ENCODE data around the gene HOXA7.
A peak's percentile ranks its signal among the peaks of the same experiment; 100 is the strongest.

The HOXA7 gene

DNA sequence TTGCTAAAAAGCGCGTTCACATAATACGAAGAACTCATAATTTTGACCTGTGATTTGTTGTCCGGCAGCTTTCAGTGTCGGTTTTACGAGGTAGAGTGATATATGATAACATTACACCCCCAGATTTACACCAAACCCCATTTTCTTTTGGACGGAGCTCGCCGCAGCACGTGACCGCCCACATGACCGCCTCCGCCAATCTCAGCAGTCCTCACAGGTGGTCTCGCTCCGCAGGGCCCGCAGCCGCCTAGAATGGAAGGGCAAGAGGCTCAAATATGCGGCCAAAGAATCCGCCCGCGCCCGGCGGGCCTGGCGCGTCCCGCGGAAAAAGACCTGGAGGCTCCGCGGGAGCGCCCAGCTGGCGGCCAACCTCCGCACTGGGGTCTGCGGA is at the start of gene HOXA7:
Gene HOXA7 (minus strand): TSS at position 168 of the 391 bp plus-strand sequence. CDS start 130 bp downstream, at position 38.
- DNase-seq (ENCODE audit: low spot score), result no peak

DNA sequence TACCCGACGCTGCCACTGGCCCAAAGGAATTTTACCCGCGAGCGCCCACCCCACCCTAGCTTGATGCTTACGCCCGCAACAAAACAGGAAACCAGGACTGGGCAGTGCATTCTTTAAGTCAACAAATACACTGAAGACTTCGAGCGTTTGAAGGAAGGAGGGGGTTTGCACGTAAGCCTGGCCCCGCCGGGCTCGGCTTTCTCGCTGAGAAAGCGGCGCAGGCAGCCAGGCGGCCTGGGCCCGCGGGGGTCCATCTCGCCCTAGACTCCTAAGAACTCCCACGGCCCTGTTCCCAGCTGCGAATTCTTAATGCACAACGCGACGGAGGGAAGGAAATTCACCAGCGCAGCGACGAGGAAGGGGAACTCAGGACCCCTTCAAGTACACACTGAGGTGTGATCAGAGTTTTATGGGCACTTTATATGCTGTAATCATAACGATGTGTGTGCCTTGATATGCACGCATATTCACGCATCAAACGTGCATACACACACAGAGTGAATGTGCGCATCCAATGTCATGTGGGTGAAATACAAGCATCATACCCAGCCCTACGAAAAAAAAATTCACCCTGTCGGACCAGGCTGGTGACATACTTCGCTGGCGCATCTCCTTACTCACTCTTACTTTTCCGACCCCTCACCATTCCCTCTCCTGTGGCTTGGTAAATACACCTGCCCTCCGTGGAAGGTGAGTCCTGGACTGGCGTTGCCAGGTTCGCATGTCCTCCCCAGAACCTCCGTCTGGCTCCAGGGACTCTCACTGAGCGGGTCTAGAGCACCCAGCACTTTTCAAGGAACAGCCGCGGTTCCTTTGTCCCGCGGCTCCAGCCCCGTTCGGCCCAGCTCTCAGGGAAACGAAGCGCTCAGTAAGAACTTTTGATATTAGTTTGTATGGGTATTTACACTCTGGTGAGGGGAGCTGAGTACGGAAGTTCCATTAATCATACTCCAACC is 49.1 kb upstream of the HOXA7 start:
- DNase-seq (ENCODE audit: low spot score), result no peak

DNA sequence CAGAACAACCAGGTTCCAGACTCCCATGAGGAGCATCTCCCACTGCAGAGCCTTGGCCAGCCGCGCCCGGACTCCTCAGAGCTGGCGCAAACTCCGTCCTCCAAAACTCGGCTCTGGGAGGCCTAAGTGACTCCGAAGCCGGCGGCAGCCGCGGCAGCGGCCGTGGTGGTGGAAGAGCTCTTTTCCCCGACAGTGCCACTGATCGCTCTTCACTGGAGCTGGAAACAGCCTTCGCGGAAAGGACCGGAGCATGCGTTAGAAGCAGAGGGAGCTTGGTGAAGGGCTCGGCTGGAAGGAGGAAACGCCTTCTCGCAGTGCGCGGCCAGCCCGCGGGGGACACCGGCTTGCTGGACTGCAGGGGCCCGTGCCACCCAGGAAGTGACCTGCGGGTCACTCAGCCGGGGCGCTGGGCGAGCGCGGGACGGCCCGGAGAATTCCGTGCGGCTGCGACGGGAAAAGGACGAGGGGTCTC is 48.4 kb upstream of the HOXA7 start:
- no peak for DNase-seq (ENCODE audit: low spot score)

DNA sequence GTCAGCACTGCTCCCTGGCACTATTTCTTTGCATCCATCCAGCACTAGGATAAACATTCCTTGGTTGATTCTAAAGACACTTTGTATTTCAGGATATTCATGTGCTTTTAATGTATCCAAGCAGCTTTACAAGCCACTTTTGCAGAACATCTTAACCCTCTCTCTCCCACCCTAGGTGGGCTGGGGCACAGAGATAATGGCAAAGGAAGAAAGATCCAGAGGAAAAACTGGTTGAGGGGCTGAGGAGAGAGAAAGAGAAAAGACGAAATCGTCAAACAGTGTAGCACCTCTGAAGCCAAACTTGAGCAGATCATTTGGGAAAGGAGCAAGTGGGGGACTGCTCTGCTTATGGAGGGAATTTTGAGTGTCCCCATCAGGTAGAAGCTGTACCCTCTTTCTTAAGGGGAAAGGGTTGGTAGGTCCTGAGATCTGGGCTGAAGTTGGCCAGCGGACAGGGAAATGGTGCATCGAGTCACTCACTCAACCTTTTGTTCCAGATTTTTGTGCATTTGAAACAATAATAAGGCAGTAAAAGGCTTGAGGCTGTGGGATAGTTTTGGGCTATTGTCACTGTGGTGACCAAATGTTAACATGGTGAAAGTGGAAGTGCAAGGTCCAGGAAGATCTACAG is 47.6 kb upstream of the HOXA7 start:
- no peak for DNase-seq (ENCODE audit: low spot score)

DNA sequence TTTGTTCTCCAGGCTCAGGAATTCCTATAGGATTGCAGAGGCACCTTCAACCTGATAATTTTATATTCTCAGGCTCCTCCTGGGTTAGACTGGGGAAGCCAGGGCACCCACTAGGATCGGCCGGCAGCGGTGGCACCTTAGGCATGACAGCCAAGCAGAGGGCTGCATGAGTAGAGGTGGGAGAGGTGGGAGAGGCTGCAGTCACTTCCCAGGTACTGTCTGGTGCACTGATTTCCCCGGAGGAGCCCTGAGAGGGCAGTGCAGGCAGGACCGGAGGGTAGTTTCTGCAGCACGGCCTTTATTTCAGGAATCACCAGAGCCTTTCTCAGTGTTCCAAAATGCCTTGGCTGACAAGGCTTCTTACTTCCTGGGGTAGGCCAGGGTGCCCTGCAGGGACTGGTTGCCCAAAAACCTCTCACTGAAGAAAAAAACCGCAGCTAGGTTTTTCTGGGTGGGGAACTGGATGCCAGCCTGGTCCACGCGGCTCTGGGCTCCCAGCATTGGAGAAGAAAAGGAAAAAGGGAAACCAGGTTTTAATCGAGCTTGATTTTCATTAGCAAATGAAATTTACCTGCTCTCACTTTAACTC is 47.0 kb upstream of the HOXA7 start:
- DNase-seq (ENCODE audit: low spot score), result no peak

DNA sequence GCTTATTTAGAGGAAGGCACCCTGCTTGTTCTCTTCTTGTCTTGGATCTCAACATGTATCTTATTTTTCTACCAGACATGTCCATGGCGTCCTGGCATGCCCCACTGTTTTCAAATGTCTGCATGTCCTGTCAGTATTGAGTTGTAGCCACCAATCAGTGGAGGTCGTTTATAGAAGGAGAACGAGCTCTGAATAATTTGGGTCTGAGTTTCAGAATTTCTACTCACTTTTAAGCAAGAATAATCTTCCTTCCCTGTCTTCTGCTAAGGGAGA is 46.3 kb upstream of the HOXA7 start:
- no peak for DNase-seq (ENCODE audit: low spot score)

DNA sequence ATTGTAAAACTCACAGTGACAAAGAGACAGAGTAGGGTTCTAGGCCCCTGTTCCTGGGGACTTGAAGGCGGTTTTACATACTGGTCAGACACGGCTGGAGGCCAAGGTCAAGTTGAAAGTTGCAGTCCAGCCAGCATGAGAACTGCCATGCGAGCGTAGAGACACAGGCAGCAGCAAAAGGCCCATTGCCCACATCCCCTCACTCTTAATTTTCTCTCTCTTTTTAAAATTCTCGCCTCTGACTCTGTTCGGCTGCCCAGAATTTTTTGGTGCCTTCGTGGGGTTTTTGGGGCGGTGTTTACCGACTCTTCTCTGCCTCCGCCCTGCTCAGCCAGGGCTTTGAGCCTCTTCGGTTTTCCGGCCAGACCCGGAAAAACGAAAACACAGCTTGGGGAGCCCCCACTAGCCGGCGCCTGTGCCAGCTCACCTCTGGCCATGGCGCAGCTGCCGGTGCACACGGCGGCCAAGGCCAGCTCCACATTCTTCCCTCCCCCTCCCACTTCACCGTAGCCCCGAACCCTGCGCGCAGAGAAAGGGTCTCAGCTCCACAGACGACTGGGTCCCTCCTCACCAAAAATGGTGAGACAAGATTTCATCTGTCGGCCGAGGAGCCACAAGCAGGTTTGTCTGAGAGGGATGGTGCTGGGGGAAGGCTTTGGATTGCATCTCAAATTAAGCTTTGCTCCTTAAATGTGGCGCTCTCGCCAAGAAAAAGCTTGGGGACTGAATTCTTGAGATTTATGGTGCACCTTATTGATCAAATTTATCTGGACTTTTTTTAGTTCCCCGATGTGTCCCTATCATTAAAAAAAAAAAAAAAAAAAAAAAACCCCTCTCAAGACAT is 45.8 kb upstream of the HOXA7 start:
- no peak for DNase-seq (ENCODE audit: low spot score)

DNA sequence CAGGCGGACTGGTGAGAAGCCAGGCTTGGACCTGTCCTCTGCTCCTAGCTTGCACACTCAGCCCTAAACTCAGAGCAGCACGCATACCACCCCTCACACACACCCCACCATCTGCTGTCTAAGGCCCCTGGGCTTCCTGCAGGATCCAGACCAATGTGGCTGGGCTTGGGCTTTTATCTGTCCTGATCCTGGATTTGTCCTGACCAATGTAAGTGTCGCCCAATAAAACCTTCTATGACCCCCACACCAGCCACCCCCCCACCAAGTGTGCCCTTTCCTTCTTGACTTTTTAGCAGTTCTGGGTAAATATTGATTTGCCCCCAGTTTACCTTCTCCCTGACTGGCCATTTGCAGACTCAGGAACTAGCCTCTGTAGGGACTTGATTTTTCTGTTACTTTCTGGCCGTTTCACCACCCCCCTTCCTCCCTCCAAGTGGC is 45.1 kb upstream of the HOXA7 start:
- no peak for DNase-seq (ENCODE audit: low spot score)

DNA sequence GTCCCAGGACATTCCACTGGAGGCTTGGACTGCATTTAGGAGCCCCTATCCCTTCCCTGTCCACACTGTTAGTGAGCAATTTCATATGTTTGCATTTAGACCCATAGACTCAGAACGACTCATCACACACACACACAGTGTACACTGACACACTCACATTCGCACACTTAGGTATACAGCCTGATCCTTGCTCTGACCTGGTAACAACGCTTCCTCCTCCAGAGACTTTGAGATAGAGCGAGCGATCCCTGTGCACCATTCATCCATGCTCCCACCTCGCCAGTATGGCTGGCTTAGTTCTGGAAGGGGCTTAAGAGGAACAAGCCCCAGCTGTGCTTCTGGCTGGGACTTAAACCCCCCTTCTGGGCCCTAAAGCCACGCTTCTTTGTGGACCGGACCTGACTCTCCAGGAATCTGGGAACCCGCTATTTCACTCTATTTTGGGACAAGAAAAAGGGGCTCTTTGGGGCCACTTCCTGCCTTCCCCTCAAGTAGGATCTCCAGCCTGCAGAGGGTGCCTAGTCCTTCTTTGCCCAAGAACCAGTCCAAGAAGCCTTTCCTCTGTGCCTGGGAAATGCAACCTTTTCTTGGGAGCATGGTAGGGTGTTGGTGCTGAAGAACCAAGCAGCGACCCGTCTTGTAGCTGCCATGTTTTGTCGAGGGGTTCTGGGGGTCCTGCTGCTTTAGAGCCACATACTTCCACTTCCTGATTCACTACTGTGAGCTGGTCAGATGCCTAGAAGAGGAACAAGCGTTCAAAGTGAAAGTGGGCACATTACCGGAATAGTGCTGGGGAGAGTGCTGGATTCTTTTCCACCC is 44.5 kb upstream of the HOXA7 start:
- no peak for DNase-seq (ENCODE audit: low spot score)

DNA sequence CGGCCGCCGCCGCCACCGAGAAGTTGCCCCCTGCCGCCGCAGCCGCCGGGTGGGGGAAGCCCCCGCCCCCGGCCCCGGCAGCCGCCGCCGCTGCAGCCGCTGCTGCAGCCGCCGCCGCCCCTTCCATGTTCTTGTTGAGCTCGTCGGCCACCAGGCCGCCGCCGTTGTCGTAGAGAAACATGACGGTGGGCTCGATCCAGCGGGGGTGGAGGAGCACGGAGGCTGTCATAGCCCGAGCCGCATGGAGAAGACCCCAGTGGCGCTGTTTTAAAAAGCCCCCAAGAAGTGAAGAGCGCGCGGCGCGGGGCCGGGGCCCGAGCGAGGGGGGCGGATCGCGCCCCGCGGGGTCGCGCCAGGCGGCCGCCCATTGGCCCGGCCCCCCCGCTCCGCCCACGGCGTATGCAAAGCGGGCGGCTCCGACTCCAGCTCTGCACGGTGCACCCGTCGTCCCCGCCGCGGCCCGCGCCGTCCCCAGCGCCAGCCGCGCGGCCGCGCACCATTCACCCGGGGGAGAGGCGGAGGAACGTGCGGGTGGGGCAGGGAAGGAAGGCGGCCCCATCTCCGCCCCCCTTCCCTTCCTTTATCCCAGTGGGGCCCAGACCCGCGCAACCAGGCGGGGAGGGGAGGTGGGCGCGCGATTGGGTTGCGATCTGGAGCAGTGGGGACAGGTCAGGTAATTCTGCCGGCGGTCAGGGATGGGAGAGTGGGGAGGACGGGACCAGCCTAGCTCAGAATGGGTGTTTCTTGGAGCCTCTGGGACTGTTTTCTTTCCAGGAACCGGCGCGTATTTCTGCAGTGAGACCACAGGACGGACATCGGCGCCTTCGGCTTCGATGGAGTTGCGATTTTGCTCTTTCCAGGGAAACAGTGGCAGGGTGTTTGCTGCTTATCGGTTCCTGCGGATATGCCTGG is 43.6 kb upstream of the HOXA7 start, which contains the start of gene HOXA13:
Gene HOXA13 (minus strand): TSS at position 243 of the 912 bp plus-strand sequence. CDS start 14 bp downstream, at position 229.
- DNase-seq (ENCODE audit: low spot score), result no peak

DNA sequence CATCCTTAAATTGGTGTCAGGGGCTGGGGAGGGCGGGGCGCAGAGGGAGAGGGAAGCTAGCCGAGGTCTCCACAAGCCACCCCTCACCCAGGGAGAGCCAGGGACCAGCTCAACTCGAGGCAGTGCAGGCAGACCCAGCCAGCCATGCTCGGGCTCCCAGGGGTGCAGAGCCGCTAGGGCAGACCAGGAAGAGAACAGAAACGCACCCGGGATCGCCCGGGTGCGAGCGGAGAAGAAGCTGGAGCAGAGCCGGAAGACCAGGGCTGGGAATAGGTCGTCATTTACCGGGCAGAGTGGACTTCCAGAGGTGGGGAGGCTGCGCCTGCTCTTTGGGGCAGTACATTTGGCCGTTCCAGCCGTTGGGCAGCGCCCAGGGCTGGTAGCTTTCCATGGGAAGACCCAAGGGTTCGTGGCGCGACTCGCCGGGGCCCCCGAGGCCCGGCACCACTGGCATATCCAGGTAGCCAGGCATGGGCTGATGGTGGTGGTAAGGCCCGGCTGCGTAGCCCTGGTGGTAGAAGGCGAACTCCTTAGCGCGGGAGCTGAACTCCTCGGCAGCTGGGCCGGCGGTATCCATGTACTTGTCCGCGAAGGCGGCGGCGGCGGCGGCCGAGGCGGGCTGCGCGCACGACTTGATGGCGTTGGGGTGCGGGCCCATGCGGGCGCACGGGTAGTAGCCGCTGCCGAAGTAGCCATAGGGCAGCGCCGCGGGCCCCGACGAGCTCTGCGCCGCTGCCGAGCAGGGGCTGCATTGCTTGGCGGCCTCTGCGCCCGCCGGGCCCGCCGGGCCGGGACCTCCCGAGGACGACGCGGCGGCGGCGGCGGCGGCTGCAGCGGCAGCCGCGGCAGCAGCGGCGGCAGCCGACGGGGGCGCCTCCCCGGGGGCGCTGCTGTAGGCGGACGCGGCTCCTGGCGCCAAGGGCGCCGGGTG is 42.7 kb upstream of the HOXA7 start:
- DNase-seq (ENCODE audit: low spot score), result no peak

DNA sequence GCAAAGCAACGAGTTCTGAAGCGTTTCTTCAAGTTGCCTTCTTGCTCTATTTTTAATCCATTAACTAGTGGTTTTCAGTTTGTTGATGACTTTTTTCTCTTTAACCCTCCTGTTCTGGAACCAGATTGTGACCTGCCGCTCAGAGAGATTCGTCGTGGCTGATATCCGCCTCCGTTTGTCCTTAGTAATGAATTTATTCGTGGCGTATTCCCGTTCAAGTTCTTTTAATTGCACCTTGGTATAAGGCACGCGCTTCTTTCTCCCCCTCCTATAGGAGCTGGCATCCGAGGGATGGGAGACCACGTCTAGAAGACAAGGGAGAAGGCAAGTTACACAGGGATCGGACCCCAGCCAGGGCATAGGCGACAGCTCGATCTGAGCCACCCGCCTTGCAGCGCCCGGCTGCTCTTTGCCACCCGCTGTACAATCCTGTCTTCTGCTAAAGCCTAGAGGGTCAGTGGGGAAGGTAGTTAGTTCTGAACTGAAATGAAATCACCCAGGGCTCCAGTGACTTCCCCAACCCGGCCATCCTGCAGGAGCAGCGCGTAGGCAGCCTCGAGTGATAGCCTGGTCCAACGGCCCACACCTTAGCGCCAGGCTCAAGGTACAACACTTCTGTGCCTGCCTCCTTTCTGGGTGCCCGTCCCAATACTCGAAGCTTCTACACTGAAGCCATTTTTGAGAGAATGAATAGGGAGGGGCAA is 41.8 kb upstream of the HOXA7 start:
- no peak for DNase-seq (ENCODE audit: low spot score)

DNA sequence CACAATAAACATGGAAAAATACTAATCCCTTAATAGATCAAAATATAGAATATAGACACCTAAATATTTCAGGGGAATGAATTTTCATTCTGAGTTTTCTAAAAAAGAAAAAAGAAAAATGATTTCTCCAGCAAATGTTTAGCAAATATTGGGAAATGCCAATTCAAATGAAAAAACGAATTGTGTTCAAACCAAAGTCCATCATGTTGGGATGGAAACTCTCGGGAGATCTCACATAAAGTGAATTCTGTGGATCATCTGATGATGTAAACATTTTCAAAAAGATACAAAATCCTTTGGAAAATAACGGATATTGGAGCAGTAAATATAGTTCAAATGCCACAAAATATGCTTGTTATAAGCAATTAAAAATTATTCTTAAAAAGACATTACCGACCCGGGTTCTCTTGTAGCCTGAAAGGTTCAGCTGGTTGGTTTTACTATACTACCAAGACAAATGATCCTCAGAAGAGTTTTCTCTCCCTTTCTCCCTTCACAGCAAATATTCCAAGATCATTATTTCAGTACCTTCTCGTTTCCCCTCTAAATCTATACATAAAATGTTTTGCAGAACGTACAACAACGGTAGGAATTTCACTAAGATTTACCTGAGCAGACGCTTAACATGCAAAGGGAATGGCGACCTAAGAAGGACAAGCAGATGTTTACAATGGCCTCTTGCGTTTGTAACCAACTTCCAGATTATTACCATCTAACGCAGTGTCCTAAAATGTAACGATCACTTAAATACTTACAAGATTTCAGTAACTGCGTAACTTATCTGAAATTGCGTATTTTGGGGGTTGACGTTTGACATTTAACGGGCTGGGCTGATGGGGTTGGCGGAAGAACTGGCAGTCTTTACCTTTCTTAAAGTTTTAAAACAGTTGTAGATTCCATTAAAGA is 40.9 kb upstream of the HOXA7 start:
- no peak for DNase-seq (ENCODE audit: low spot score)

DNA sequence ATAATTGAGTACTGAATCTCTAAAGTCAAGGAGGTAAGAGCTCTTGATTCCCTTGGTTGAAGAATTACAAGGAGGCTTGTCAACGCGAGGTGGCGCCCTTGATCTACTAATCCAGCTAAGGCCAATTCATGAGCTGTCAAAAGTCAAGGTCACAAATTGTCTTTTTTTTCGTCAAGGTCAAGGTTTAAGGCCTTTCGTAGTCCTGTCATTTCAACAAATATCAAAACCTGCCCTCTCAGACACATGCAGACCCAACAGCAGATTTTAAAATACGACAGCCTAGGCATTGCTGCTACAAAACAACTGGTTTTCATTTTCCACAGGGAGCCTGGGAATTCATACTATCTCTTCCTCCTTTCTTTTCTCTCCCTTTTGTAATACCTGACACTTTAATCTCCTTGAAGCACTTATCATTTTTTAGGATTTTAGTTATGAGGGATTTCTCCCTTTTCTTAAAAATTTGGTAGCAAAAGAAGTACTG is 39.9 kb upstream of the HOXA7 start:
- DNase-seq (ENCODE audit: low spot score), result peak; percentile 62

DNA sequence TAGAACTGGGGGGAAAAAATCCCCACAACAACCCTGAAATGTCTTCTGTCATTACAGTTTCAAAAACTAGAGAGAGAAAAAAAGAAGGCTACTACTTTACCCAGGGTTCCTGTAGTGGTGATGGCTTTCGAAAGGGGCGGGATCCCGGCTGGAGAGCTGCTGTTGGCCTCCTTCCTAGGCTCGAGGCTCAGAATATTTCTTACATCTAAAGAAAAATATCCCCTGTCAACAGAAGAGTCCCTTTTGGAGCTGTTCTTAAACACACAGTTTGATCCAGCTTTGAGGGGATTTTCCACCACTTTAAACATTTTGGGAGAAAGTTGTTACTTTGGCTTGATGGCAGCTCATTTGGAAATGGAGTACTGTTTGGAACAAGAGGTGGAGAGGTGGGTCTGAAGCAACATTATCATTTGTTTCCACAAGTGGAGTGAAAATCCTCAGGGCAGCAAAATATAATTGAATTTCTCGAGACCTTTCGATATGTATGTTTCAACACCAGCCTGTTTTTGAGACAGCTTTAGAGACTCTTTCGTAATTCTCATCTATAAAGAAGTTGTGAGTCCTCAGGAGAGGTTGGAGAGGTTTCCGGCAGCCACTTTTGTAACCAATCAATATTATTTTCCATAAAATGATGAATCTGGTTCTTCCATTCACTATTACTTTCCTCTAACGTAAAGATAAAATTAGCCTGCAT is 38.4 kb upstream of the HOXA7 start:
- no peak for DNase-seq (ENCODE audit: low spot score)

DNA sequence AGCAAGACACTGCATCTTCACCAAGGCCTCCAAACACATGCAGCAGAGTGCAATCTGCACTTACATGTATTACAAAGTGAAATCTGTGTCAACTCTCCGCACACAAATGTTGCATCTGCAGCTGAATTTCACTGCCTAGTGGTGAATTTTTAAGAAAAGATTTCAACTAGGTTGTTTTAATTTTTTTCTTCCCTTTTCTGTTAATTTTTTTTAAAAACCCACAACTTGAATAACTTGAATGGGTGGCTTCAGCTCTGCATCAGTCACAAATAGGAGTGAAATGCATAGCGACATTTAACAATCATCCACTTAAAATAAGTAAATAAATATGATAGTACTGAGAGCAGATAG is 37.5 kb upstream of the HOXA7 start:
- DNase-seq (ENCODE audit: low spot score), result no peak
